Endothelial cell of umbilical vein (primary cell): ENCODE data around the gene ZBED4. TPM values are rescaled to one million over a fixed set of nuclear protein-coding genes. Genes with fewer than 3 reads are reported as not detected.

Experiments
- BruUV-seq: library from RNA; stranded (reverse); fragments of 400-500 nt; replicated peaks from 2 replicates; lab custom pipeline; 2021; lab: Mats Ljungman, UMichigan
- CTCF ChIA-PET: fragments of 300-600, 350-600 bp; sonication (Branson Sonifier 250); formaldehyde crosslinking; loops from one replicate; lab custom pipeline; 2021; ENCODE audit warnings: antibody characterized with exemption, inconsistent platforms; lab: Charles Lee
- POLR2A ChIA-PET: fragments of 300-600, 350-600 bp; sonication (Branson Sonifier 250); formaldehyde crosslinking; loops from one replicate; lab custom pipeline; 2021; ENCODE audit warnings: antibody characterized with exemption, inconsistent platforms; lab: Charles Lee
- DNase-seq: peaks from one replicate; pipeline ENCODE4 v3.0.0-alpha.2; 2011; ENCODE audit warnings: low read depth, low spot score
- FAIRE-seq: peaks from 2 replicates; lab custom pipeline; 2011; peaks lifted over from hg19 to GRCh38; lab: Jason Lieb, UNC
- H2AFZ ChIP-seq: 2 replicates; pipeline ENCODE4 v1.6.0; 2012; ENCODE audit warnings: low read depth, low read length, control low read depth, inconsistent platforms
- H3K27ac ChIP-seq: 2 replicates; pipeline ENCODE4 v1.5.1; 2011; ENCODE audit warnings: low read depth, mild to moderate bottlenecking, control low read depth, low read length, moderate library complexity; ENCODE audit not compliant: insufficient read depth
- H3K27me3 ChIP-seq, 2 experiments: 2 replicates each; pipeline versions ENCODE4 v1.6.0 to v1.6.1; 2011; ENCODE audit warnings: low read length in 2 of 2, mixed read lengths in 1 of 2; ENCODE audit not compliant: control insufficient read depth in 2 of 2, insufficient read depth in 2 of 2
- H3K36me3 ChIP-seq, 2 experiments: 2 replicates in 1 of 2; 3 replicates in 1 of 2; pipeline ENCODE4 v1.5.1; 2011; ENCODE audit warnings: low read length in 2 of 2, mild to moderate bottlenecking in 1 of 2, moderate library complexity in 1 of 2; ENCODE audit not compliant: control insufficient read depth in 2 of 2, insufficient read depth in 2 of 2; ENCODE audit errors: extremely low read depth in 1 of 2
- H3K4me1 ChIP-seq: 3 replicates; pipeline ENCODE4 v1.5.1; 2011; ENCODE audit warnings: mild to moderate bottlenecking, low read length; ENCODE audit not compliant: control insufficient read depth, insufficient read depth; ENCODE audit errors: extremely low read depth
- H3K4me2 ChIP-seq: 2 replicates; pipeline ENCODE4 v1.6.1; 2011; ENCODE audit warnings: low read length, control low read depth, mixed read lengths; ENCODE audit not compliant: insufficient read depth
- H3K4me3 ChIP-seq, 3 experiments: fragments of 200-600 bp in 1 of 3; sonication (generic), shearing (Covaris generic) in 1 of 3; replicated peaks in 1 of 3; 2 replicates each; pipeline ENCODE4 v1.5.1; 2011 to 2016; ENCODE audit warnings: control low read depth in 3 of 3, low read length in 3 of 3, mild to moderate bottlenecking in 2 of 3, inconsistent platforms in 1 of 3, low read depth in 1 of 3, moderate library complexity in 1 of 3; ENCODE audit not compliant: insufficient read depth in 1 of 3
- H3K79me2 ChIP-seq: 2 replicates; pipeline ENCODE4 v1.6.0; 2012; ENCODE audit warnings: low read length, inconsistent platforms; ENCODE audit not compliant: control insufficient read depth, insufficient read depth
- H3K9ac ChIP-seq: replicated peaks from 2 replicates; pipeline ENCODE3; 2011; ENCODE audit warnings: low read length, control low read depth; ENCODE audit not compliant: insufficient read depth; ENCODE audit errors: extremely low read depth
- H3K9me1 ChIP-seq: replicated peaks from 3 replicates; pipeline ENCODE4 v1.6.0; 2011; ENCODE audit warnings: mild to moderate bottlenecking, low read length; ENCODE audit not compliant: control insufficient read depth, insufficient read depth; ENCODE audit errors: extremely low read depth
- H3K9me3 ChIP-seq: replicated peaks from 2 replicates; pipeline ENCODE4 v1.5.1; 2012; ENCODE audit warnings: low read length, inconsistent platforms; ENCODE audit not compliant: control insufficient read depth, insufficient read depth
- H4K20me1 ChIP-seq: replicated peaks from 2 replicates; pipeline ENCODE3; 2011; ENCODE audit warnings: mild to moderate bottlenecking, low read length; ENCODE audit not compliant: control insufficient read depth, insufficient read depth; ENCODE audit errors: extremely low read depth
- CTCF ChIP-seq, 2 donors: IDR thresholded peaks; 1 replicate in 1 of 2; 2 replicates in 1 of 2; pipeline ENCODE4 v1.5.1; 2011; ENCODE audit warnings: low read length in 2 of 2, mild to moderate bottlenecking in 2 of 2, moderate library complexity in 2 of 2, control low read depth in 1 of 2, inconsistent platforms in 1 of 2, low read depth in 1 of 2; ENCODE audit not compliant: insufficient read depth in 1 of 2; ENCODE audit errors: extremely low read depth in 1 of 2
- EZH2 ChIP-seq: IDR thresholded peaks from 2 replicates; pipeline ENCODE4 v1.6.1; 2012; ENCODE audit warnings: borderline replicate concordance, low read depth, mild to moderate bottlenecking, moderate library complexity, low read length, inconsistent platforms; ENCODE audit not compliant: severe bottlenecking
- FOS ChIP-seq: IDR thresholded peaks from 2 replicates; pipeline ENCODE4 v1.6.1; 2011; ENCODE audit warnings: mild to moderate bottlenecking, low read length, moderate library complexity, borderline replicate concordance; ENCODE audit not compliant: insufficient read depth
- GATA2 ChIP-seq: IDR thresholded peaks from 2 replicates; pipeline ENCODE4 v1.7.0; 2011; ENCODE audit warnings: low read depth, mild to moderate bottlenecking, moderate library complexity, mixed read lengths, low read length; ENCODE audit not compliant: insufficient read length, insufficient read depth
- JUN ChIP-seq: IDR thresholded peaks from 2 replicates; pipeline ENCODE4 v1.6.1; 2011; ENCODE audit warnings: borderline replicate concordance, low read depth; ENCODE audit not compliant: insufficient read length, insufficient read depth
- MAX ChIP-seq: IDR thresholded peaks from 2 replicates; pipeline ENCODE4 v1.6.1; 2011; ENCODE audit not compliant: insufficient read depth, insufficient read length
- MYC ChIP-seq: IDR thresholded peaks from one replicate; pipeline ENCODE4 v1.6.1; 2011; ENCODE audit warnings: mild to moderate bottlenecking, low read depth, low read length
- POLR2A ChIP-seq: IDR thresholded peaks from 2 replicates; pipeline ENCODE4 v1.6.1; 2012; ENCODE audit warnings: low read depth, mild to moderate bottlenecking, control low read depth, low read length
- POLR2AphosphoS5 ChIP-seq: IDR thresholded peaks from 2 replicates; pipeline ENCODE4 v1.6.1; 2012; ENCODE audit warnings: low read depth, mild to moderate bottlenecking, control low read depth, low read length, moderate library complexity; ENCODE audit not compliant: insufficient read depth
- dilution Hi-C: fragments of 300-500 bp; cut with MboI; formaldehyde crosslinking; loops from one replicate; pipeline ENCODE4 v1.15.0; 2019; ENCODE audit warnings: low sequenced_read_pairs; ENCODE audit not compliant: extremely low pct_ligation_motif_present
- intact Hi-C: fragments of 100-400 bp; cut with micrococcal nuclease; formaldehyde crosslinking; loops from one replicate; pipeline ENCODE4 v1.10.0; 2022
- polyA plus RNA-seq, 4 experiments: library from polyadenylated mRNA; depleted of rRNA in 3 of 4; stranded (reverse) in 3 of 4; unstranded in 1 of 4; fragments of >200 nt; gene quantifications; 2 replicates each; pipeline versions ENCODE4 v1.2.1 to v1.2.3, GENCODE V29; 2011 to 2012; ENCODE audit warnings: missing spikeins in 1 of 4
- total RNA-seq: library from RNA; stranded (reverse); gene quantifications from 2 replicates; pipeline ENCODE4 v1.2.3, GENCODE V29; 2021

Gene ZBED4
- total and polyA plus RNA-seq, 2 donors (not counting 3 experiments of a cell fraction or from before 2014, with no cell fraction given), result 8.6 to 18.2 TPM

- no peak overlapping the region for H3K27ac ChIP-seq
- POLR2A ChIA-PET, result no interaction called here
- dilution Hi-C loops, result no loop called here
- no peak overlapping the region for H3K4me2 ChIP-seq
- H3K27me3 ChIP-seq, result no peaks in the 10 kb centered on the region
- no peaks in the 10 kb centered on the region for H3K9me3 ChIP-seq
- H2AFZ ChIP-seq, result no peak overlapping the region
- peaks cover 3% of the 10 kb centered on the region for H3K4me1 ChIP-seq
- FAIRE-seq (no peak), DNase-seq (peak; percentile 17)
- no TSS peak for BruUV-seq
- peaks cover 3 to 17% of the 10 kb centered on the region in 2 experiments for H3K36me3 ChIP-seq
- no peak overlapping the region for H3K4me3 ChIP-seq
- peaks cover 22% of the 10 kb centered on the region for H4K20me1 ChIP-seq
- no peaks in the 10 kb centered on the region for H3K9me1 ChIP-seq
- peaks cover 100% of the 10 kb centered on the region for H3K79me2 ChIP-seq
- intact Hi-C loops, result no loop called here
- CTCF ChIA-PET, result interaction anchor here (0.9 kb wide), 1 partner anchor 13 kb away, joined by 3 read pairs; no protein-coding TSS in a partner anchor
- no peak overlapping the region for H3K9ac ChIP-seq
- TF ChIP-seq MYC (no peak), POLR2A (no peak), MAX (no peak), FOS (no peak), CTCF (IDR thresholded peaks at IDR 0.05; ENCODE audit: extremely low read depth in 1 of 2, insufficient read depth in 1 of 2, low read depth in 1 of 2, low read length in 2 of 2) (no peak), POLR2AphosphoS5 (no peak), JUN (no peak), GATA2 (no peak), EZH2 (no peak)
Observed at GRCh38 chr22:49807780-49808708, 45.6 kb upstream of the ZBED4 start.
